OCI-LY1 (cell line): ENCODE results near the gene TRIM66.

ENCODE experiments used
- EZH2 ChIP-seq: fragments of 200-600 bp; sonication (generic), shearing (Covaris generic); IDR thresholded peaks from 2 replicates; pipeline ENCODE4 v1.8.0; 2017; ENCODE audit warnings: borderline replicate concordance, mixed run types, mild to moderate bottlenecking, antibody characterized with exemption, low read length, moderate library complexity, mixed read lengths
- TF ChIP-seq, protein P1 (sequence below): fragments of 200-600 bp; sonication (generic), shearing (Covaris generic); IDR thresholded peaks from 2 replicates; pipeline ENCODE4 v1.5.1; 2017; ENCODE audit warnings: mild to moderate bottlenecking, antibody characterized with exemption, low read length, moderate library complexity, mixed read lengths

DNA sequence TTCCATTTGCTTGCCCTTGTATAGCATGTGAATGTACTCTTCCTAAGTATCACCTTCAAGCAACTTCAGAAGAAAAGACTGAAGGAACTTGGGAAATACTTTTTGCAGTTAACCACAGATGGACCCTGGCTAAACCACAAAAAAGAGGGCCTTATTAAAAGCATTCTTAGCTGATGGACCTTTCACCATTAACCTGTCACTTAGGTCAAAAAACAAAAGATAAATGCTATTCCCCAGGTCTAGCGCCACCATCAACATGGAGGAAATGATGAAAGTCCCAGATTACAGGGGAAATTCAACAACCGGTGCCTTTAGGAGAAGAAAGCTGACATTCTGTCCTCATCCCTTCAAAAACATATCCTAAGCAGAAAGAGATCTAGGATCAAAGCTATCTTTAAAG is 117.9 kb downstream of the TRIM66 start:
- TF ChIP-seq EZH2, result no peak
- TF ChIP-seq, protein P1, sequence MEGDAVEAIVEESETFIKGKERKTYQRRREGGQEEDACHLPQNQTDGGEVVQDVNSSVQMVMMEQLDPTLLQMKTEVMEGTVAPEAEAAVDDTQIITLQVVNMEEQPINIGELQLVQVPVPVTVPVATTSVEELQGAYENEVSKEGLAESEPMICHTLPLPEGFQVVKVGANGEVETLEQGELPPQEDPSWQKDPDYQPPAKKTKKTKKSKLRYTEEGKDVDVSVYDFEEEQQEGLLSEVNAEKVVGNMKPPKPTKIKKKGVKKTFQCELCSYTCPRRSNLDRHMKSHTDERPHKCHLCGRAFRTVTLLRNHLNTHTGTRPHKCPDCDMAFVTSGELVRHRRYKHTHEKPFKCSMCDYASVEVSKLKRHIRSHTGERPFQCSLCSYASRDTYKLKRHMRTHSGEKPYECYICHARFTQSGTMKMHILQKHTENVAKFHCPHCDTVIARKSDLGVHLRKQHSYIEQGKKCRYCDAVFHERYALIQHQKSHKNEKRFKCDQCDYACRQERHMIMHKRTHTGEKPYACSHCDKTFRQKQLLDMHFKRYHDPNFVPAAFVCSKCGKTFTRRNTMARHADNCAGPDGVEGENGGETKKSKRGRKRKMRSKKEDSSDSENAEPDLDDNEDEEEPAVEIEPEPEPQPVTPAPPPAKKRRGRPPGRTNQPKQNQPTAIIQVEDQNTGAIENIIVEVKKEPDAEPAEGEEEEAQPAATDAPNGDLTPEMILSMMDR, result peak; percentile 25; the same call in 1 of the 2 replicates
